Liver (tissue), 9 donors: ENCODE measurements around the gene DUSP10. TPM values are rescaled to one million over a fixed set of nuclear protein-coding genes. Genes with fewer than 3 reads are reported as not detected.

Experiments
- DNase-seq: peaks from one replicate; pipeline ENCODE4 v3.0.0-alpha.2; 2017; ENCODE audit warnings: low spot score
- H3K27ac ChIP-seq, 2 donors: one replicate each; pipeline ENCODE4 v1.7.0; 2013; ENCODE audit warnings: inconsistent platforms in 2 of 2, low read length in 2 of 2, control low read depth in 1 of 2, low read depth in 1 of 2, mild to moderate bottlenecking in 1 of 2
- H3K27me3 ChIP-seq, 4 donors: one replicate each; pipeline versions ENCODE4 v1.6.1 to v1.7.0; 2013; ENCODE audit warnings: low read length in 3 of 4, inconsistent platforms in 1 of 4, mild to moderate bottlenecking in 1 of 4, moderate library complexity in 1 of 4; ENCODE audit not compliant: control insufficient read depth in 4 of 4, insufficient read depth in 4 of 4
- H3K36me3 ChIP-seq, 4 donors: one replicate each; pipeline versions ENCODE4 v1.6.1 to v1.7.0; 2013; ENCODE audit warnings: low read length in 3 of 4, mild to moderate bottlenecking in 3 of 4, low read depth in 1 of 4, moderate library complexity in 1 of 4; ENCODE audit not compliant: control insufficient read depth in 4 of 4, insufficient read depth in 3 of 4
- H3K4me1 ChIP-seq, 4 donors: one replicate each; pipeline versions ENCODE4 v1.6.1 to v1.7.0; 2013; ENCODE audit warnings: low read length in 3 of 4, mild to moderate bottlenecking in 3 of 4, moderate library complexity in 1 of 4; ENCODE audit not compliant: control insufficient read depth in 4 of 4, insufficient read depth in 4 of 4
- H3K4me3 ChIP-seq, 3 donors: one replicate each; pipeline versions ENCODE4 v1.6.1 to v1.7.0; 2013; ENCODE audit warnings: low read length in 3 of 3, control low read depth in 1 of 3, low read depth in 1 of 3, mild to moderate bottlenecking in 1 of 3
- H3K9ac ChIP-seq, 2 donors: one replicate each; pipeline ENCODE4 v1.7.0; 2013; ENCODE audit warnings: low read length in 2 of 2, mild to moderate bottlenecking in 2 of 2, moderate library complexity in 2 of 2, control low read depth in 1 of 2, low read depth in 1 of 2
- H3K9me3 ChIP-seq, 4 donors: one replicate each; pipeline versions ENCODE4 v1.6.1 to v1.7.0; 2013; ENCODE audit warnings: low read length in 3 of 4; ENCODE audit not compliant: control insufficient read depth in 4 of 4
- EGR1 ChIP-seq, 2 donors: IDR thresholded peaks; 2 replicates each; pipeline ENCODE4 v1.6.1; 2016 to 2018; ENCODE audit warnings: antibody characterized with exemption in 2 of 2, low read depth in 2 of 2
- FOXA1 ChIP-seq: IDR thresholded peaks from 2 replicates; pipeline ENCODE4 v1.6.1; 2016; ENCODE audit warnings: antibody characterized with exemption
- JUND ChIP-seq, 2 donors: IDR thresholded peaks; 2 replicates each; pipeline ENCODE4 v1.6.1; 2016; ENCODE audit warnings: antibody characterized with exemption in 2 of 2
- SP1 ChIP-seq: IDR thresholded peaks from 2 replicates; pipeline ENCODE4 v1.6.1; 2018; ENCODE audit warnings: antibody characterized with exemption, mild to moderate bottlenecking
- TAF1 ChIP-seq: conservative IDR thresholded peaks from 2 replicates; pipeline ENCODE4 v1.6.1; 2016; ENCODE audit warnings: antibody characterized with exemption, mild to moderate bottlenecking
- YY1 ChIP-seq: IDR thresholded peaks from 2 replicates; pipeline ENCODE4 v1.6.1; 2016; ENCODE audit warnings: antibody characterized with exemption, mild to moderate bottlenecking
- WGBS: extraction: QIAGEN DNeasy Blood & Tissue Kit; methylation state at CpG from one replicate; pipeline ENCODE4 v1.1.7; 2013; 5-methylcytosine and 5-hydroxymethylcytosine counted together
- polyA plus RNA-seq, 2 donors: library from polyadenylated mRNA; stranded (reverse) in 1 of 2; unstranded in 1 of 2; fragments of 200-250 nt in 1 of 2; fragments of >200 nt in 1 of 2; fragmentation: Nextera tagmentation in 1 of 2; extraction: Ambion mirVana in 1 of 2; gene quantifications; one replicate each; pipeline versions ENCODE4 v1.2.1 to v1.2.3, GENCODE V29; 2013 to 2015
- total RNA-seq, 2 donors: library from RNA; depleted of rRNA; stranded (reverse); fragments of >200 nt; gene quantifications; one replicate each; pipeline ENCODE4 v1.2.3, GENCODE V29; 2014
- TF ChIP-seq, protein P1 (sequence below): fragments of 150-350 bp; IDR thresholded peaks from 2 replicates; pipeline ENCODE4 v1.5.1; 2017; ENCODE audit warnings: improper control_type of control experiment, low read depth, low read length; ENCODE audit not compliant: missing input control
- TF ChIP-seq, protein P2 (sequence below): IDR thresholded peaks from 2 replicates; pipeline ENCODE4 v1.6.1; 2016; ENCODE audit warnings: antibody characterized with exemption
- TF ChIP-seq, protein P3 (sequence below): IDR thresholded peaks from 2 replicates; pipeline ENCODE4 v1.6.1; 2016; ENCODE audit warnings: antibody characterized with exemption, mild to moderate bottlenecking
- TF ChIP-seq, protein P4 (sequence below): IDR thresholded peaks from 2 replicates; pipeline ENCODE4 v1.6.1; 2016; ENCODE audit warnings: antibody characterized with exemption
- donor health status: healthy.
- donor health status: healthy.
- donor health status: healthy.
- donor health status: healthy.
- donor health status: healthy.

DUSP10 gene
- total and polyA plus RNA-seq, 4 donors, result 6.7 to 15.4 (median 10.7) TPM

DNA sequence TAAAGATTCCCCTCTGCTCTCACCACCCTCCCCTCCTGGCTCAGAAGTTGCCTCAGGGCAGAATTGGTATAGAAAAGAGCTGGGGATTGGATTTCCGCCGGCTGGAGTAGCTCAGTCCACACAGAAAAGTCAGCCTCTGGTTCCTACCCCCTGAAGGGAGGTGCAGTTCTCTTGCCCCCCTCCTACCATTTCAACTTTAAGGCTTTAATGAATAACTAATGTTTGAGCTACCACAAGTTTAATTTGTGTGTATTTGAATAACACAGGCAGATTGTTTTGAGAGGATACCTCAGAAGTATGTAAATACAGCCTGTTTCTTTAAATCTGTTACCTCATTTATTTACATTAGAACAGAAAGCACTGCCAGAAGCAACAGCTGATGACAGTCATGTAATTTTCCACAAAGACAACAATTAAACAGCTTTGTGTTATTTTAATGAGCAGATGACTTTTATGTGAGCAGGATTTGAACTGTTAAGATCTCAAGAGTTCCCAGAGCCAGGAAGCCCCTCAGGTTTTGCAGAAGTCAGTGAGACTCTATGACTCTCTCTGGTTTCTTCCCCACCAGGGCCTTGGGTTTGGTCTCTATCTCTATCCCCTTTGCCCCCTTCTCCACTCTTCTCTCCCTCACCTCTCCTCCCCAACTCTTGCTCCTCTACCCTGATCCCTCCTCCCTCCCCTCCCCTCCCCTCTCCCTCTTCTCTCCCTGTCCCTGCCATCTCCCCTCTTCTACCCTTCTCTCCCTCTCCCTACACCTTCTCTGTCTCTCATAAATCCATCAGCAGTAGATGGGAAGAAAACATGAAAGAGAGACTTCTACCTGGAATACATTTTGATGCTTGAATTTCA is 26.3 kb downstream of the DUSP10 start (continued):
- TF ChIP-seq, protein P1, sequence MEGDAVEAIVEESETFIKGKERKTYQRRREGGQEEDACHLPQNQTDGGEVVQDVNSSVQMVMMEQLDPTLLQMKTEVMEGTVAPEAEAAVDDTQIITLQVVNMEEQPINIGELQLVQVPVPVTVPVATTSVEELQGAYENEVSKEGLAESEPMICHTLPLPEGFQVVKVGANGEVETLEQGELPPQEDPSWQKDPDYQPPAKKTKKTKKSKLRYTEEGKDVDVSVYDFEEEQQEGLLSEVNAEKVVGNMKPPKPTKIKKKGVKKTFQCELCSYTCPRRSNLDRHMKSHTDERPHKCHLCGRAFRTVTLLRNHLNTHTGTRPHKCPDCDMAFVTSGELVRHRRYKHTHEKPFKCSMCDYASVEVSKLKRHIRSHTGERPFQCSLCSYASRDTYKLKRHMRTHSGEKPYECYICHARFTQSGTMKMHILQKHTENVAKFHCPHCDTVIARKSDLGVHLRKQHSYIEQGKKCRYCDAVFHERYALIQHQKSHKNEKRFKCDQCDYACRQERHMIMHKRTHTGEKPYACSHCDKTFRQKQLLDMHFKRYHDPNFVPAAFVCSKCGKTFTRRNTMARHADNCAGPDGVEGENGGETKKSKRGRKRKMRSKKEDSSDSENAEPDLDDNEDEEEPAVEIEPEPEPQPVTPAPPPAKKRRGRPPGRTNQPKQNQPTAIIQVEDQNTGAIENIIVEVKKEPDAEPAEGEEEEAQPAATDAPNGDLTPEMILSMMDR, result no peak
- TF ChIP-seq, protein P2, sequence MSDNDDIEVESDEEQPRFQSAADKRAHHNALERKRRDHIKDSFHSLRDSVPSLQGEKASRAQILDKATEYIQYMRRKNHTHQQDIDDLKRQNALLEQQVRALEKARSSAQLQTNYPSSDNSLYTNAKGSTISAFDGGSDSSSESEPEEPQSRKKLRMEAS, result peak; percentile 52
- TF ChIP-seq JUND (IDR thresholded peaks at IDR 0.05), result peak in 1 of 2 donors; percentile 51

DNA sequence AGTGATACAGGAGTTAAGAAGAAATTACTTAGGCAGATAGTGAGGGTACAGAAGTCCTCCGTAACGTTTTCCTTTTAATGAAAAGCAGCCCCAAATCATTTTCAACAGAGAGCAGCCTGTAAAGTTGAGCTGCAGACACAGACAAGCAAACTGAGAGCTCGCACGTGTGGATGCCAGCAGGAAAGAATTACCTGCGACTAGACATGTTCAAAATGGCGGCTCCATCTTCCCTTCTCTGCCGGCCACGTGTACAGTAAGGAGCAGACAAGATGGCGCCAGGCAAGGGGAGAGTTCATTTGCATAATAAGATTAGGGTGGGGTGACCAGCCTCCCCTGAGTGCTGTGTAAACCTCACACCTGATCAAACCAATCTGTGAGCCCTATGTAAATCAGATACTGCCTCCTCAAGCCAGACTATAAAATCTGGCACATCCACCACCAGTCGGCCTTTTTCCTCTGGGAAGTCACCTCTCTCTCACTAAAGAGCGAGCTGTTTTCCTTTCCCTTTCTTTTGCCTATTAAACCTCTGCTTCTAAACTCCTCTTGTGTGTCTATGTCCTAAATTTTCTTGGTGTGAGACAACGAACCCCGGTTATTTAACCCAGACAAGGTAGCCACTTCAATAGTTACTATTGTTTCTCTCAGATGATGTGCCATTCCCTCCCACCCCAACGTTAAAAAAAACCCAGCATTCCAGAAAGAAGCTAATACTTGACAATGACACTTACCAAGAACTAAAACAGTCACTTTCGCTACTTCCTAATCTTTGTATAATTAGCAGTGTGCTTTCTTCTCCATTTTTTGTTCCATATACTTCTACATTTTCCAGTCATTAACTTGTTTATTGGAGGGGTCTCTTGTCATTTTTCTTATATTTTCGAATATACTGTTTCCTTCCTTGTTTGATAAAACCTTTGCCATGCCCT is 27.4 kb downstream of the DUSP10 start:
- Histone ChIP-seq H3K4me1 (peaks cover 27 to 85% (median 70%) of the 10 kb centered on the region in 4 donors), H3K9ac (peak overlapping the region in 1 of 2 donors; percentile 21), H3K36me3 (no peaks in the 10 kb centered on the region), H3K9me3 (no peaks in the 10 kb centered on the region), H3K27ac (peak overlapping the region; percentile 78 to 82), H3K27me3 (no peaks in the 10 kb centered on the region), H3K4me3 (no peak overlapping the region)
- WGBS, result 83% methylated on average over 16 of the region's 16 CpGs
- TF ChIP-seq YY1, result peak; percentile 11
- no peak for TF ChIP-seq TAF1
- DNase-seq, result no peak

DNA sequence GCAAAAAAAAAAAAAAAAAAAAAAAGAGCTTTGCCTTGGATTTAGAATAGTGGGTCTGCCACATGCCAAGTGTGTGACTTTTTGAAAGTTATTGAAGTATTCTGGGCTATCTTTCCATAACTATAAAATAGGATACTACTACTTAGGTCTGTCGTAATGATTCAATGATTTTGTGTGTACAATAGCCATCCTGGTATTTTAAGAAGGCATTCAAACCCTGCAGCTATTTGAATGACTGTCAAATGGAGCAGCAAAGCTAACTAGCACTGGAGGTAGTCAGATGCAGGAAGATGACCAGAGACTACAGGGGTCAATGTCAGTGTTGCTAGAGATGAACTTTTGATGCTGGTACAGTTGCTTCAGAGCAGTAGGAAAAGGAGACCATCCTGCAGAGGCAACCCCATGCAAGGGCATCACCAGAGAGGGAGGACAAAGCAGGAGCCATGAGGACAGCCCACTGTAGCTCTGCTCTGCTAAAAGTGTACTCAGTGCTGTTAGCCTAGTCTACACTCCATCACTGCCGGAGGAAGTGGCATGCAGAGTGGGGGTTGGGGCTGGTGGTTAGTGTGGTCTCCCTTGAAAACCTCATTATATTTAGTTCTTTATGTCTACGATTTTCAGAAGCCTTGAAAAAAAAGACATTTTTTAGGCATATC is 29.0 kb downstream of the DUSP10 start:
- WGBS, result 74% methylated on average over 3 of the region's 3 CpGs
- peak overlapping the region; percentile 90 for H3K27ac ChIP-seq
- no peak for DNase-seq

More for the DNA sequence above, 29.0 kb downstream of the DUSP10 start:
- no peaks in the 10 kb centered on the region for H3K36me3 ChIP-seq
- H3K9me3 ChIP-seq, result no peaks in the 10 kb centered on the region
- peaks cover 24 to 84% (median 59%) of the 10 kb centered on the region in 4 donors for H3K4me1 ChIP-seq
- no peak for TF ChIP-seq SP1
- no peak for TF ChIP-seq TAF1
- TF ChIP-seq, protein P3, sequence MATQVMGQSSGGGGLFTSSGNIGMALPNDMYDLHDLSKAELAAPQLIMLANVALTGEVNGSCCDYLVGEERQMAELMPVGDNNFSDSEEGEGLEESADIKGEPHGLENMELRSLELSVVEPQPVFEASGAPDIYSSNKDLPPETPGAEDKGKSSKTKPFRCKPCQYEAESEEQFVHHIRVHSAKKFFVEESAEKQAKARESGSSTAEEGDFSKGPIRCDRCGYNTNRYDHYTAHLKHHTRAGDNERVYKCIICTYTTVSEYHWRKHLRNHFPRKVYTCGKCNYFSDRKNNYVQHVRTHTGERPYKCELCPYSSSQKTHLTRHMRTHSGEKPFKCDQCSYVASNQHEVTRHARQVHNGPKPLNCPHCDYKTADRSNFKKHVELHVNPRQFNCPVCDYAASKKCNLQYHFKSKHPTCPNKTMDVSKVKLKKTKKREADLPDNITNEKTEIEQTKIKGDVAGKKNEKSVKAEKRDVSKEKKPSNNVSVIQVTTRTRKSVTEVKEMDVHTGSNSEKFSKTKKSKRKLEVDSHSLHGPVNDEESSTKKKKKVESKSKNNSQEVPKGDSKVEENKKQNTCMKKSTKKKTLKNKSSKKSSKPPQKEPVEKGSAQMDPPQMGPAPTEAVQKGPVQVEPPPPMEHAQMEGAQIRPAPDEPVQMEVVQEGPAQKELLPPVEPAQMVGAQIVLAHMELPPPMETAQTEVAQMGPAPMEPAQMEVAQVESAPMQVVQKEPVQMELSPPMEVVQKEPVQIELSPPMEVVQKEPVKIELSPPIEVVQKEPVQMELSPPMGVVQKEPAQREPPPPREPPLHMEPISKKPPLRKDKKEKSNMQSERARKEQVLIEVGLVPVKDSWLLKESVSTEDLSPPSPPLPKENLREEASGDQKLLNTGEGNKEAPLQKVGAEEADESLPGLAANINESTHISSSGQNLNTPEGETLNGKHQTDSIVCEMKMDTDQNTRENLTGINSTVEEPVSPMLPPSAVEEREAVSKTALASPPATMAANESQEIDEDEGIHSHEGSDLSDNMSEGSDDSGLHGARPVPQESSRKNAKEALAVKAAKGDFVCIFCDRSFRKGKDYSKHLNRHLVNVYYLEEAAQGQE, result no peak
- TF ChIP-seq, protein P1, result no peak
- TF ChIP-seq FOXA1, result no peak
- TF ChIP-seq, protein P4, sequence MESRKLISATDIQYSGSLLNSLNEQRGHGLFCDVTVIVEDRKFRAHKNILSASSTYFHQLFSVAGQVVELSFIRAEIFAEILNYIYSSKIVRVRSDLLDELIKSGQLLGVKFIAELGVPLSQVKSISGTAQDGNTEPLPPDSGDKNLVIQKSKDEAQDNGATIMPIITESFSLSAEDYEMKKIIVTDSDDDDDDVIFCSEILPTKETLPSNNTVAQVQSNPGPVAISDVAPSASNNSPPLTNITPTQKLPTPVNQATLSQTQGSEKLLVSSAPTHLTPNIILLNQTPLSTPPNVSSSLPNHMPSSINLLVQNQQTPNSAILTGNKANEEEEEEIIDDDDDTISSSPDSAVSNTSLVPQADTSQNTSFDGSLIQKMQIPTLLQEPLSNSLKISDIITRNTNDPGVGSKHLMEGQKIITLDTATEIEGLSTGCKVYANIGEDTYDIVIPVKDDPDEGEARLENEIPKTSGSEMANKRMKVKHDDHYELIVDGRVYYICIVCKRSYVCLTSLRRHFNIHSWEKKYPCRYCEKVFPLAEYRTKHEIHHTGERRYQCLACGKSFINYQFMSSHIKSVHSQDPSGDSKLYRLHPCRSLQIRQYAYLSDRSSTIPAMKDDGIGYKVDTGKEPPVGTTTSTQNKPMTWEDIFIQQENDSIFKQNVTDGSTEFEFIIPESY, result no peak
- no peak for TF ChIP-seq EGR1 (IDR thresholded peaks at IDR 0.05; ENCODE audit: low read depth in 2 of 2)
- TF ChIP-seq JUND (IDR thresholded peaks at IDR 0.05), result no peak
- H3K27me3 ChIP-seq, result no peaks in the 10 kb centered on the region
- no peak overlapping the region for H3K9ac ChIP-seq
- no peak overlapping the region for H3K4me3 ChIP-seq
